ENCODE data around the gene CELA2A. TPM values are rescaled to one million over a fixed set of nuclear protein-coding genes. Genes with fewer than 3 reads are reported as not detected.

CELA2A gene
- total and polyA plus RNA-seq, 11 donors: 0.76 to 1.0 (median 0.84) TPM; not detected in 6

GRCh38 chr1:15411593-15412137 lies 44.9 kb upstream of the CELA2A start:
- peak in 2 of 4 donors; percentile 25 to 27 for ATAC-seq
- TF ChIP-seq POLR2A (IDR thresholded peaks at IDR 0.05) (no peak), CTCF (IDR thresholded peaks at IDR 0.05) (no peak)
- Histone ChIP-seq H3K9me3 (no peaks in the 10 kb centered on the region), H3K27ac (peak overlapping the region in 11 of 12 donors; percentile 27 to 90 (median 62)), H3K27me3 (no peaks in the 10 kb centered on the region), H3K4me3 (peak overlapping the region in 11 of 12 donors; percentile 14 to 98 (median 89)), H3K4me1 (peaks cover 0 to 81% (median 48%) of the 10 kb centered on the region in 12 donors), H3K36me3 (peaks cover 0 to 22% (median 0%) of the 10 kb centered on the region in 9 donors)
- DNase-seq: peak; percentile 59 to 78 (median 59)
- intact Hi-C loops (cut with DNase I): loop anchor here in 7 of 10 donors (5.0 to 10.0 kb wide), 4 partner anchors 69 to 277 kb away; no protein-coding TSS in a partner anchor
- WGBS, 4 donors: 61 to 71% (median 66%) methylated on average over 12 of the region's 12 CpGs

- peak overlapping the region in 10 of 12 donors; percentile 14 to 98 (median 90) for H3K4me3 ChIP-seq
- H3K9me3 ChIP-seq: no peaks in the 10 kb centered on the region
- H3K36me3 ChIP-seq: peaks cover 0 to 22% (median 0%) of the 10 kb centered on the region in 9 donors
- ATAC-seq (no peak), DNase-seq (no peak)
- intact Hi-C loops (cut with DNase I): loop anchor here in 7 of 10 donors (5.0 to 10.0 kb wide), 4 partner anchors 70 to 277 kb away; no protein-coding TSS in a partner anchor
- peaks cover 0 to 79% (median 54%) of the 10 kb centered on the region in 12 donors for H3K4me1 ChIP-seq
- no peaks in the 10 kb centered on the region for H3K27me3 ChIP-seq
- peak overlapping the region in 11 of 12 donors; percentile 10 to 90 (median 51) for H3K27ac ChIP-seq
- TF ChIP-seq POLR2A (IDR thresholded peaks at IDR 0.05) (no peak), CTCF (IDR thresholded peaks at IDR 0.05) (no peak)
- 74 to 78% (median 75%) methylated on average over 16 of the region's 16 CpGs for WGBS, 4 donors
Observed at GRCh38 chr1:15412175-15412800, 44.2 kb upstream of the CELA2A start.

- ATAC-seq (no peak), DNase-seq (no peak)
- peaks cover 0 to 85% (median 59%) of the 10 kb centered on the region in 12 donors for H3K4me1 ChIP-seq
- no peaks in the 10 kb centered on the region for H3K27me3 ChIP-seq
- no peaks in the 10 kb centered on the region for H3K9me3 ChIP-seq
- 50 to 79% (median 63%) methylated on average over 11 of the region's 11 CpGs for WGBS, 4 donors
- H3K27ac ChIP-seq: peak overlapping the region in 11 of 12 donors; percentile 7 to 90 (median 46)
- peaks cover 0 to 22% (median 0%) of the 10 kb centered on the region in 9 donors for H3K36me3 ChIP-seq
- peak overlapping the region in 5 of 12 donors; percentile 13 to 98 (median 89) for H3K4me3 ChIP-seq
- intact Hi-C loops (cut with DNase I): loop anchor here in 7 of 10 donors (5.0 to 10.0 kb wide), 4 partner anchors 71 to 278 kb away; no protein-coding TSS in a partner anchor
- TF ChIP-seq POLR2A (IDR thresholded peaks at IDR 0.05) (no peak), CTCF (IDR thresholded peaks at IDR 0.05) (no peak)
Observed at GRCh38 chr1:15412843-15413242, 43.7 kb upstream of the CELA2A start.

Data from heart left ventricle (tissue), 16 donors.